Measurements from ENCODE around the gene NQO2.

NQO2 gene

DNA sequence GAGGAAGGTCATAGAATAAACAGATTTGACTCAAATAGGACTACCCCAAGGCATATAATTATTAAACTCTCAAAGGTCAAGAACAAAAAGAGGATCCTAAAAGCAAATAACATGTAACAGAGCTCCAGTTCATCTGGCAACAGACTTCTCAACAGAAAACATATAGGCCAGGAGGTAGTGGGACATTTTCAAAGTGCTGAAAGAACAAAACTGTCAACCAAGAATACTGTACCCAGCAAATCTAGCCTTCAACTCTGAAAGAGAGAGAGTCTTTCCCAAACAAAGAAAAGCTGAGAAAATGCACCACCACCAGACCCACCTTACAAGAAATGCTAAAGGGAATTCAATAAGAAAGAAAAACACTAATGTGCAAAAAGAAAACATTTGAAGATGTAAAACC lies 11.9 kb downstream of the NQO2 start:
- Histone ChIP-seq H3K27ac (ENCODE audit: low read depth, low read length) (no peak overlapping the region), H3K9ac (ENCODE audit: low read length in 5 of 5) (no peak overlapping the region), H3K4me1 (ENCODE audit: control insufficient read depth in 5 of 5, insufficient read depth in 5 of 5, low read length in 5 of 5) (peaks cover 0 to 5% (median 0%) of the 10 kb centered on the region in 5 donors), H3K27me3 (ENCODE audit: control insufficient read depth in 5 of 5, insufficient read depth in 4 of 5, low read length in 5 of 5) (no peaks in the 10 kb centered on the region), H3K9me3 (ENCODE audit: control insufficient read depth in 5 of 5, low read length in 5 of 5) (peaks cover 0 to 16% (median 8%) of the 10 kb centered on the region in 5 donors), H3K36me3 (ENCODE audit: control insufficient read depth in 5 of 5, insufficient read depth in 5 of 5, low read length in 5 of 5) (peaks cover 26 to 77% (median 71%) of the 10 kb centered on the region in 5 donors), H3K4me3 (ENCODE audit: low read depth in 1 of 5, low read length in 5 of 5) (no peak overlapping the region)

DNA sequence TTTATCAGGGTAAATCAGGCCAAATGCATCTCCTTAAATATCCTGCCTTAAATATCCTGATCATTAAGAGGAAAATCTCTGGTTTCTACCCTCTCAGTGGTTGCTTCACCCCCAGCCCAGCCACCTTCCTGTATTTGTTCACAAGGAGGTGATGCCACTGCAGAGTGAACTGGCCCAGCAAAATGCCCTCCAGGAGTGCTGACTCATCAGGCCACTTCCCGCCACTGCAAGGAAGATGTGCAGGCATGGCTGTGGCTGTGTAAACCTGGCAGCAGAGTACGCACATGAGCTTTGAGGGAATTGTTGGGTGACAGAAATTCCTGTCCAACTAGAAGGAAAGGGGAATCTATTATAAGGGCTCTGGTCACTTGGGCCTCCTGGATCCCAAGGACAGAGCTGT lies 13.8 kb downstream of the NQO2 start:
- no peak overlapping the region for H3K4me3 ChIP-seq (ENCODE audit: low read depth in 1 of 5, low read length in 5 of 5)

DNA sequence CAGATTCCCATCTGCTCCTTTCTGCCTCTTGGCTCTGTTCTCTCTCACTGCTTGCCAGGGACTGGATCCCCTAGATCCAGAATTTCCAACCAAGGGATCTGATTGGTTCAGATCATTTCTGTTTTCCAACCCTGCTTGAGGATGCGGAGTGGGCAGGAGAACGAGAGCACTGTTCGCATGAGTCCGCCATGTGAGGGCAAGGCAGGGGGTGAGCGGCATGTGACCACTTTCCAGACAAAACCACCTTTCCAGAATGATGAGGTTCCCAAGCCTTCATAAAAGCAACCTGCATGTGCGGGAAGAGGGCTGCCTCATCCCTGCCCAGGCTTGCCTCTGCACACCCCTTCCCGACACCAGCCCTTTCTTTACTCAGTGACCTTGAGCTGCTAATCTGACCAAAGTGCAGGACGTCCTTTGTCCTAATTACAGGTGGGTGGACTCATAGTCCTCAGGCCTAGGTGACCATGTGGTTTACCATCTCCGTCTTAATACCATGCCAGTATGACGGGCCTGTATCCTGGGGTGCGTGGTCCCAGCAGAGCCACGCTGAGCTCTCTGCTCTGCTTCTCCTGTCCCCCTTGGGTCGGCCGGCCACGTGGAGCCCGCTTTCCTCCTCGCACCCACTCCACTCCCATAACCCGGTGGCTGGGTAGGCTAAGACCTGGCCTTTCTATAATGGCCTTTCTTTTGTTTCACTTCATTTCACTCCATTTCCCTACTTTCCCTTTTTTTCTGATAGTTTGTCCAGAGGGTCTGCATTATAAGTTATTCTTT lies 14.4 kb downstream of the NQO2 start:
- H3K36me3 ChIP-seq (ENCODE audit: control insufficient read depth in 5 of 5, insufficient read depth in 5 of 5, low read length in 5 of 5): peaks cover 24 to 82% (median 66%) of the 10 kb centered on the region in 5 donors
- no peak overlapping the region for H3K27ac ChIP-seq (ENCODE audit: low read depth, low read length)
- peaks cover 0 to 5% (median under 1%) of the 10 kb centered on the region in 5 donors for H3K4me1 ChIP-seq (ENCODE audit: control insufficient read depth in 5 of 5, insufficient read depth in 5 of 5, low read length in 5 of 5)

More for the DNA sequence above, 13.8 kb downstream of the NQO2 start:
- Histone ChIP-seq H3K9ac (ENCODE audit: low read length in 5 of 5) (no peak overlapping the region), H3K27me3 (ENCODE audit: control insufficient read depth in 5 of 5, insufficient read depth in 4 of 5, low read length in 5 of 5) (no peaks in the 10 kb centered on the region), H3K27ac (ENCODE audit: low read depth, low read length) (no peak overlapping the region), H3K9me3 (ENCODE audit: control insufficient read depth in 5 of 5, low read length in 5 of 5) (peaks cover 0 to 16% (median 8%) of the 10 kb centered on the region in 5 donors), H3K36me3 (ENCODE audit: control insufficient read depth in 5 of 5, insufficient read depth in 5 of 5, low read length in 5 of 5) (peaks cover 24 to 81% (median 71%) of the 10 kb centered on the region in 5 donors), H3K4me1 (ENCODE audit: control insufficient read depth in 5 of 5, insufficient read depth in 5 of 5, low read length in 5 of 5) (peaks cover 0 to 5% (median 0%) of the 10 kb centered on the region in 5 donors)

DNA sequence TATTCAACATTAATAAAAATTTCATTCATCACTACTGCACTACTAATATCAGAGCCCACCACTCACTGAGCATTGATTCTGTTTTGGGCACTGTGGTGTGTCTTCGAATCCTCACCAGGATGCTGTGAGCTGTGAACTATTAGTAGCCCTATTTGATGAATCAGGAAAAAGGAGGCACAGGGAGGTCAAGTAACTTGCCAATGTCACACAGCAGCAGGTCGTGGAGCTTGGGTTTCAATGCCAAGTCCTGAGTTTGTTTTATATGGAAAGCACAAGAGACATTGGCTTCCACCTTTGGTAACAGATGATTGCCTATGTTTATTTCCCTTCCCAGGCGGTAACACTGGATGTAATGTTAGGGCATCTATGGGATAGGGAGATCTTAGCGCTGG lies 15.0 kb downstream of the NQO2 start:
- no peak overlapping the region for H3K4me3 ChIP-seq (ENCODE audit: low read depth in 1 of 5, low read length in 5 of 5)
- no peaks in the 10 kb centered on the region for H3K27me3 ChIP-seq (ENCODE audit: control insufficient read depth in 5 of 5, insufficient read depth in 4 of 5, low read length in 5 of 5)
- H3K27ac ChIP-seq (ENCODE audit: low read depth, low read length): no peak overlapping the region
- peaks cover 0 to 8% (median 5%) of the 10 kb centered on the region in 5 donors for H3K4me1 ChIP-seq (ENCODE audit: control insufficient read depth in 5 of 5, insufficient read depth in 5 of 5, low read length in 5 of 5)
- H3K9me3 ChIP-seq (ENCODE audit: control insufficient read depth in 5 of 5, low read length in 5 of 5): peaks cover 0 to 16% (median 8%) of the 10 kb centered on the region in 5 donors
- H3K9ac ChIP-seq (ENCODE audit: low read length in 5 of 5): no peak overlapping the region
- H3K36me3 ChIP-seq (ENCODE audit: control insufficient read depth in 5 of 5, insufficient read depth in 5 of 5, low read length in 5 of 5): peaks cover 24 to 83% (median 70%) of the 10 kb centered on the region in 5 donors

More for the DNA sequence above, 14.4 kb downstream of the NQO2 start:
- Histone ChIP-seq H3K9me3 (ENCODE audit: control insufficient read depth in 5 of 5, low read length in 5 of 5) (peaks cover 0 to 16% (median 8%) of the 10 kb centered on the region in 5 donors), H3K27me3 (ENCODE audit: control insufficient read depth in 5 of 5, insufficient read depth in 4 of 5, low read length in 5 of 5) (no peaks in the 10 kb centered on the region), H3K9ac (ENCODE audit: low read length in 5 of 5) (no peak overlapping the region), H3K4me3 (ENCODE audit: low read depth in 1 of 5, low read length in 5 of 5) (no peak overlapping the region)

DNA sequence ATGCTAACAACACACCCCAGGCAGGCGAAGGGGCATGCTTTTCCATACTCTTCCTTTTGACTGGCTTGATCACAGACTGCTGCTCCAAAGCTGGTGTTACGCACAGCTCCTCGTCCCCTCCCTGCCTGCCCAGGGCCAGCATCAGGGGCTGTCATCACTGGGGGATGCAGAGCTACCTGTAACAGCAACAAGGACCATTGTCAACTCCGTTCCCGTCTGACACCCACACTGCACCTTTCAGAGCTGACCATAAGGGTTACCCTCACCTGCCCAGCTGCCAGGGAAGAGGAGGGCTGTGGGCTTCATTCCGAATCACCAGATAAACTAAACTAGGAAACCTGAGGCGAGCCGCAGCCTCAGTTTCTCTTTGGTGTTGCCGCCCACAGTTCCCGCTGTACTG lies 15.4 kb downstream of the NQO2 start:
- H3K36me3 ChIP-seq (ENCODE audit: control insufficient read depth in 5 of 5, insufficient read depth in 5 of 5, low read length in 5 of 5): peaks cover 25 to 82% (median 69%) of the 10 kb centered on the region in 5 donors
- H3K4me3 ChIP-seq (ENCODE audit: low read depth in 1 of 5, low read length in 5 of 5): no peak overlapping the region
- peaks cover 0 to 16% (median 8%) of the 10 kb centered on the region in 5 donors for H3K9me3 ChIP-seq (ENCODE audit: control insufficient read depth in 5 of 5, low read length in 5 of 5)
- H3K27me3 ChIP-seq (ENCODE audit: control insufficient read depth in 5 of 5, insufficient read depth in 4 of 5, low read length in 5 of 5): no peaks in the 10 kb centered on the region
- H3K4me1 ChIP-seq (ENCODE audit: control insufficient read depth in 5 of 5, insufficient read depth in 5 of 5, low read length in 5 of 5): peaks cover 0 to 9% (median 6%) of the 10 kb centered on the region in 5 donors
- no peak overlapping the region for H3K9ac ChIP-seq (ENCODE audit: low read length in 5 of 5)
- H3K27ac ChIP-seq (ENCODE audit: low read depth, low read length): no peak overlapping the region

DNA sequence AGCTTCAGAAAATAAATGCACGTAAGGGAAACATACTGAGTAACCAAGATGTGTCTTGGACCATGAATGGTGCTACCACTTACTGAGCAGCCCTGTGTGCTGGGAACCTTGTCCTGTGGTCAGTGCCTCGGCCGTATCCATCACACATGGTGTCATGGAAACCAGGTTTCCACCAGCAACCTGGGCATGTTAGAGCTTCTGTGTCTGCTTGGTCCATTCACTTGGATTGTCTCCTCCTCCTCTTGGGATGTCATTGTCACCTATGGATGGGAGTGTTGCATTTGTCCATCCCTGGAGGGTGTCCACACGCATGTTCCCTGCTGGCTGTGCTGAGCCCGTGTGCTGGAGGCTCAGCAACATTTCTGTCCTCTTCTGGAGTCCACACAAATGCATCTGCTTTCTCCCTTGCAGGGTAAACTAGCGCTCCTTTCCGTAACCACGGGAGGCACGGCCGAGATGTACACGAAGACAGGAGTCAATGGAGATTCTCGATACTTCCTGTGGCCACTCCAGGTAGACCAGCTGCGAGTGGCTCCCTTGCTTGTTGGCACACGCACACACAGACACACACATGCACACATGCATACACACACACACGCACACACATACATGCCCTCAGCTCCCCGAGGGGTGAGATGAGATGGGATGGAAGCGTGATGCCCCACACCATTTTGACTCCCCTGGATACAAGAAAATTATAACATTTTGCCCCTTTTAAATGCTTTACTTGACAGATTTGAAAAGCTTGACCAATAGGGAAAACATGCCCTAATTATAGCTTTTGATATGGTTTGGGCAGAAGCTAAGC lies 17.0 kb downstream of the NQO2 start:
- H3K27ac ChIP-seq (ENCODE audit: low read depth, low read length): no peak overlapping the region
- H3K4me3 ChIP-seq (ENCODE audit: low read depth in 1 of 5, low read length in 5 of 5): no peak overlapping the region
- peaks cover 0 to 8% (median 3%) of the 10 kb centered on the region in 5 donors for H3K9me3 ChIP-seq (ENCODE audit: control insufficient read depth in 5 of 5, low read length in 5 of 5)
- peaks cover 0 to 11% (median 10%) of the 10 kb centered on the region in 5 donors for H3K4me1 ChIP-seq (ENCODE audit: control insufficient read depth in 5 of 5, insufficient read depth in 5 of 5, low read length in 5 of 5)
- H3K27me3 ChIP-seq (ENCODE audit: control insufficient read depth in 5 of 5, insufficient read depth in 4 of 5, low read length in 5 of 5): no peaks in the 10 kb centered on the region
- no peak overlapping the region for H3K9ac ChIP-seq (ENCODE audit: low read length in 5 of 5)
- peaks cover 14 to 70% (median 63%) of the 10 kb centered on the region in 5 donors for H3K36me3 ChIP-seq (ENCODE audit: control insufficient read depth in 5 of 5, insufficient read depth in 5 of 5, low read length in 5 of 5)

DNA sequence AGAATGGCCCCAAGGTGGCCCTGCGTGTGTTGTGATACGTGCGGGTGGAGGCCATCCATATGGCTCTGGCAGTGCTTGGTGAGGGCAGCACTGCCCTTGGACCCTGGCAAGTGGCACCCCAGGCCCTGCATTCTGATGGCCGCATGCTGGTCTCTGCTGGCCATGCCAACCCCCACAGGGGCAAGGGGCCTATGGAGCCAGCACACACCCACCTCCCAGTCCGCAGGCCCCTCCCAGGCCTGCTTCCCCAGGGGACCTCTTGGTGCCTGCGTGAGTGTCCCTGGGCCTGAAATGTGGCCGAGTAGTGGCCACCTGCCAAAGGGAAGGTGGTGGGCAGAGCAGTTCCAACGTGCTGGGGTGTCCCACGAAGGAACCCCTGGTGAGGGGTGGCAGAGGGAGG lies 17.6 kb downstream of the NQO2 start:
- H3K27ac ChIP-seq (ENCODE audit: low read depth, low read length): no peak overlapping the region
- H3K9me3 ChIP-seq (ENCODE audit: control insufficient read depth in 5 of 5, low read length in 5 of 5): peaks cover 0 to 2% (median 0%) of the 10 kb centered on the region in 5 donors
- no peaks in the 10 kb centered on the region for H3K27me3 ChIP-seq (ENCODE audit: control insufficient read depth in 5 of 5, insufficient read depth in 4 of 5, low read length in 5 of 5)
- no peak overlapping the region for H3K9ac ChIP-seq (ENCODE audit: low read length in 5 of 5)
- H3K4me1 ChIP-seq (ENCODE audit: control insufficient read depth in 5 of 5, insufficient read depth in 5 of 5, low read length in 5 of 5): peaks cover 0 to 17% (median 13%) of the 10 kb centered on the region in 5 donors
- H3K36me3 ChIP-seq (ENCODE audit: control insufficient read depth in 5 of 5, insufficient read depth in 5 of 5, low read length in 5 of 5): peaks cover 10 to 63% (median 58%) of the 10 kb centered on the region in 5 donors
- no peak overlapping the region for H3K4me3 ChIP-seq (ENCODE audit: low read depth in 1 of 5, low read length in 5 of 5)

DNA sequence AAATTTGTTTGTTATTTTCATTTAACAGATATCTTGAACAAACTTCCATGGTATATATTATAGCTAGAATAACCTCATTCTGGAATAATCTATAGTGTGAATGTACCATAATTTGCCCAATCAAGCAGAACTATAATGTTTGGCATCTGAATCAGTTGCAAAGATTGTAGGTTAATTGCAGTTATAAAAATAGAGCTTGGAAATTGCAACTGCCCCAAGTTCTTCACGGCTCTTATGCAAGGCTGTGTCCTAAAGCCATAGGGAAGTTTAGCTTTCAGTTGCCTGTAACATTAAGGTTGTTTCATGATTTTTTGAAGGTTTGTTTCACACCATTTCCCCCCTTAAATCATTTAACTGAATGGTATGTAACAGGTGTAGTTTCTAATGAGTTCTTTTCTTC lies 19.4 kb downstream of the NQO2 start:
- Histone ChIP-seq H3K4me1 (ENCODE audit: control insufficient read depth in 5 of 5, insufficient read depth in 5 of 5, low read length in 5 of 5) (peaks cover 0 to 33% (median 30%) of the 10 kb centered on the region in 5 donors), H3K27me3 (ENCODE audit: control insufficient read depth in 5 of 5, insufficient read depth in 4 of 5, low read length in 5 of 5) (no peaks in the 10 kb centered on the region), H3K9ac (ENCODE audit: low read length in 5 of 5) (no peak overlapping the region), H3K27ac (ENCODE audit: low read depth, low read length) (peak overlapping the region; percentile 12), H3K9me3 (ENCODE audit: control insufficient read depth in 5 of 5, low read length in 5 of 5) (no peaks in the 10 kb centered on the region), H3K36me3 (ENCODE audit: control insufficient read depth in 5 of 5, insufficient read depth in 5 of 5, low read length in 5 of 5) (peaks cover 6 to 51% (median 46%) of the 10 kb centered on the region in 5 donors), H3K4me3 (ENCODE audit: low read depth in 1 of 5, low read length in 5 of 5) (no peak overlapping the region)

DNA sequence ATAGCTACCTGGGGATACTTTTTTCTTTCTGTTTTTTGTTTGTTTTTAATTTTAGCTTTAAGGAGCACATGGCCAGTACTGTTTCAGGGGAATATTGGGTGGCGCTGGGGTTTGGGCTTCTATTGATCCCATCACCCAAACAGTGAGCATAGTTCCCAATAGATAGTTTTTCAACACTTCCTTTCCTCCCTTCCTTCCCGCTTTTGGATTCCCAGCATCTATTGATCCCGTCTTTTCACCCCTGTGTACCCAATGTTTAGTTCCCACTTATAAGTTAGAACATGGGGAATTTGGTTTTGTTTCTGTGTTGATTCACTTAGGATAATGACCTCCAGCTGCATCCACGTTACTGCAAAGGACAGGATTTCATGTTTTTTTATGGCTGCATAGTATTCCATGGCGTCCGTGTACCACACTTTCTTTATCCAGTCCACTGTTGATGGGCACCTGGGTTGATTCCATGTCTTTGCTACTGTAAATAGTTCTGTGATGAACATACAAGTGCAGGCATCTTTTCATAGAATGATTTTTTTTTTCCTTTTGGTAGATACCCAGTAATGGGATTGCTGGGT lies 20.1 kb downstream of the NQO2 start:
- Histone ChIP-seq H3K4me3 (ENCODE audit: low read depth in 1 of 5, low read length in 5 of 5) (no peak overlapping the region), H3K27me3 (ENCODE audit: control insufficient read depth in 5 of 5, insufficient read depth in 4 of 5, low read length in 5 of 5) (no peaks in the 10 kb centered on the region), H3K4me1 (ENCODE audit: control insufficient read depth in 5 of 5, insufficient read depth in 5 of 5, low read length in 5 of 5) (peaks cover 2 to 41% (median 37%) of the 10 kb centered on the region in 5 donors), H3K36me3 (ENCODE audit: control insufficient read depth in 5 of 5, insufficient read depth in 5 of 5, low read length in 5 of 5) (peaks cover 6 to 44% (median 38%) of the 10 kb centered on the region in 5 donors), H3K27ac (ENCODE audit: low read depth, low read length) (peak overlapping the region; percentile 23), H3K9ac (ENCODE audit: low read length in 5 of 5) (peak overlapping the region in 1 of 5 donors; percentile 1), H3K9me3 (ENCODE audit: control insufficient read depth in 5 of 5, low read length in 5 of 5) (no peaks in the 10 kb centered on the region)
